DOHH2 (cell line): ENCODE results near the gene PCDH8.

Experiments used
- H3F3A ChIP-seq: fragments of 200-600 bp; sonication (generic), shearing (Covaris generic); 2 replicates; pipeline ENCODE4 v1.6.0; 2016; ENCODE audit warnings: antibody characterized with exemption, mild to moderate bottlenecking; ENCODE audit not compliant: control insufficient read depth, insufficient read depth
- H3K27ac ChIP-seq: fragments of 200-600 bp; sonication (generic); 2 replicates; pipeline ENCODE4 v1.5.1; 2014; ENCODE audit warnings: low read depth, mild to moderate bottlenecking, low read length, moderate library complexity
- H3K27me3 ChIP-seq: fragments of 200-600 bp; sonication (generic); 2 replicates; pipeline ENCODE4 v1.6.1; 2014; ENCODE audit warnings: mild to moderate bottlenecking, low read length, mixed read lengths; ENCODE audit not compliant: control insufficient read depth
- H3K36me3 ChIP-seq: fragments of 200-600 bp; sonication (generic); 2 replicates; pipeline ENCODE4 v1.6.1; 2014; ENCODE audit warnings: mild to moderate bottlenecking, low read length, moderate library complexity, mixed read lengths; ENCODE audit not compliant: control insufficient read depth
- H3K4me1 ChIP-seq: fragments of 200-600 bp; sonication (generic); 2 replicates; pipeline ENCODE4 v1.6.1; 2014; ENCODE audit warnings: mild to moderate bottlenecking, low read length, mixed read lengths; ENCODE audit not compliant: control insufficient read depth
- H3K4me2 ChIP-seq: fragments of 200-600 bp; sonication (generic); 2 replicates; pipeline ENCODE4 v1.6.0; 2014; ENCODE audit warnings: mild to moderate bottlenecking, low read length, moderate library complexity
- H3K4me3 ChIP-seq: fragments of 200-600 bp; sonication (generic); 2 replicates; pipeline ENCODE4 v1.5.1; 2014; ENCODE audit warnings: mild to moderate bottlenecking, low read length, mixed read lengths
- H3K79me2 ChIP-seq: fragments of 200-600 bp; sonication (generic); 2 replicates; pipeline ENCODE4 v1.6.1; 2014; ENCODE audit warnings: mild to moderate bottlenecking, low read length, mixed read lengths; ENCODE audit not compliant: control insufficient read depth
- H3K9me2 ChIP-seq: fragments of 200-600 bp; sonication (generic); replicated peaks from 2 replicates; pipeline ENCODE4 v1.6.1; 2014; ENCODE audit warnings: mild to moderate bottlenecking, low read length, mixed read lengths; ENCODE audit not compliant: control insufficient read depth
- H3K9me3 ChIP-seq: fragments of 200-600 bp; sonication (generic); 2 replicates; pipeline ENCODE4 v1.6.1; 2014; ENCODE audit warnings: antibody characterized with exemption, low read length, mixed read lengths; ENCODE audit not compliant: control insufficient read depth, insufficient read depth
- H4K20me1 ChIP-seq: fragments of 200-600 bp; sonication (generic); 2 replicates; pipeline ENCODE4 v1.6.0; 2014; ENCODE audit warnings: low read depth, mild to moderate bottlenecking, antibody characterized with exemption, low read length, moderate library complexity; ENCODE audit not compliant: control insufficient read depth, insufficient read depth
- CTCF ChIP-seq: fragments of 200-600 bp; sonication (generic); IDR thresholded peaks from one replicate; pipeline ENCODE4 v1.5.1; 2014; ENCODE audit warnings: antibody characterized with exemption, mild to moderate bottlenecking, low read depth, low read length; ENCODE audit not compliant: poor library complexity, severe bottlenecking
- EZH2phosphoT487 ChIP-seq: fragments of 200-600 bp; sonication (generic); IDR thresholded peaks from 2 replicates; pipeline ENCODE4 v1.6.1; 2017; ENCODE audit warnings: borderline replicate concordance, mild to moderate bottlenecking, antibody characterized with exemption, low read length, moderate library complexity, mixed read lengths

Gene PCDH8

GRCh38 chr13:52847682-52848432, 583 bp downstream of the PCDH8 start:
- Histone ChIP-seq H3K9me3 (peaks cover 12% of the 10 kb centered on the region; the same call in 1 of the 2 replicates), H3K27ac (no peak overlapping the region), H3K4me3 (no peak overlapping the region), H3K27me3 (no peaks in the 10 kb centered on the region), H3K9me2 (no peaks in the 10 kb centered on the region), H3K4me1 (no peaks in the 10 kb centered on the region), H4K20me1 (no peaks in the 10 kb centered on the region), H3K4me2 (no peak overlapping the region), H3K36me3 (no peaks in the 10 kb centered on the region), H3K79me2 (no peaks in the 10 kb centered on the region), H3F3A (no peaks in the 10 kb centered on the region)
- TF ChIP-seq CTCF (no peak), EZH2phosphoT487 (no peak)

GRCh38 chr13:52847322-52847681, 1.1 kb downstream of the PCDH8 start:
- H3K27ac ChIP-seq = no peak overlapping the region
- no peaks in the 10 kb centered on the region for H3K4me1 ChIP-seq
- H4K20me1 ChIP-seq = no peaks in the 10 kb centered on the region
- no peaks in the 10 kb centered on the region for H3K27me3 ChIP-seq
- no peaks in the 10 kb centered on the region for H3K9me2 ChIP-seq
- TF ChIP-seq CTCF (no peak), EZH2phosphoT487 (no peak)
- H3K4me3 ChIP-seq = no peak overlapping the region
- no peaks in the 10 kb centered on the region for H3K36me3 ChIP-seq
- H3K9me3 ChIP-seq = peaks cover 12% of the 10 kb centered on the region; the same call in 1 of the 2 replicates
- no peak overlapping the region for H3K4me2 ChIP-seq
- no peaks in the 10 kb centered on the region for H3F3A ChIP-seq
- no peaks in the 10 kb centered on the region for H3K79me2 ChIP-seq

GRCh38 chr13:52846567-52847321, 1.7 kb downstream of the PCDH8 start:
- Histone ChIP-seq H3K4me2 (no peak overlapping the region), H3K9me3 (peaks cover 12% of the 10 kb centered on the region; the same call in 1 of the 2 replicates), H3K79me2 (no peaks in the 10 kb centered on the region), H3F3A (no peaks in the 10 kb centered on the region), H4K20me1 (no peaks in the 10 kb centered on the region), H3K36me3 (no peaks in the 10 kb centered on the region), H3K4me1 (no peaks in the 10 kb centered on the region), H3K9me2 (no peaks in the 10 kb centered on the region), H3K4me3 (no peak overlapping the region), H3K27me3 (no peaks in the 10 kb centered on the region), H3K27ac (no peak overlapping the region)
- TF ChIP-seq EZH2phosphoT487 = no peak
- no peak for TF ChIP-seq CTCF
